H9 (cell line): Measurements from ENCODE around the gene TPP2. TPM values are rescaled to one million over a fixed set of nuclear protein-coding genes. Genes with fewer than 3 reads are reported as not detected.

ENCODE experiments used
- DNase-seq: peaks from one replicate; pipeline ENCODE4 v3.0.0-alpha.2; 2017
- H2AFZ ChIP-seq: one replicate; pipeline ENCODE4 v1.6.1; 2013; ENCODE audit warnings: mild to moderate bottlenecking, low read length, control low read depth, moderate library complexity
- H2AK5ac ChIP-seq: 2 replicates; pipeline ENCODE4 v1.6.1; 2013; ENCODE audit warnings: low read length, control low read depth, mixed read lengths; ENCODE audit not compliant: insufficient read length
- H2BK120ac ChIP-seq: one replicate; pipeline ENCODE4 v1.6.1; 2013; ENCODE audit warnings: low read depth, mild to moderate bottlenecking, low read length, control low read depth, inconsistent platforms; ENCODE audit not compliant: poor library complexity, severe bottlenecking
- H2BK12ac ChIP-seq: 2 replicates; pipeline ENCODE4 v1.6.1; 2013; ENCODE audit warnings: low read length, control low read depth, mixed read lengths, low read depth; ENCODE audit not compliant: insufficient read length
- H2BK15ac ChIP-seq: 2 replicates; pipeline ENCODE4 v1.6.1; 2013; ENCODE audit warnings: low read depth, low read length, control low read depth
- H2BK20ac ChIP-seq: one replicate; pipeline ENCODE4 v1.6.1; 2013; ENCODE audit warnings: low read depth, mild to moderate bottlenecking, low read length, control low read depth, inconsistent platforms; ENCODE audit not compliant: poor library complexity, severe bottlenecking
- H2BK5ac ChIP-seq: 2 replicates; pipeline ENCODE4 v1.6.1; 2013; ENCODE audit warnings: low read length, control low read depth, mixed read lengths; ENCODE audit not compliant: insufficient read length
- H3K14ac ChIP-seq: 2 replicates; pipeline ENCODE4 v1.6.1; 2013; ENCODE audit warnings: low read length, control low read depth; ENCODE audit not compliant: insufficient read depth
- H3K18ac ChIP-seq: 2 replicates; pipeline ENCODE4 v1.6.1; 2013; ENCODE audit warnings: low read depth, mild to moderate bottlenecking, mixed read lengths, low read length, control low read depth; ENCODE audit not compliant: insufficient read length
- H3K23ac ChIP-seq: 2 replicates; pipeline ENCODE4 v1.6.1; 2013; ENCODE audit warnings: low read length, control low read depth, mixed read lengths, low read depth; ENCODE audit not compliant: insufficient read length
- H3K23me2 ChIP-seq: 2 replicates; pipeline ENCODE4 v1.6.1; 2013; ENCODE audit warnings: low read depth, mild to moderate bottlenecking, mixed read lengths, low read length, control low read depth; ENCODE audit not compliant: insufficient read length, poor library complexity, severe bottlenecking
- H3K27ac ChIP-seq: 2 replicates; pipeline ENCODE4 v1.5.1; 2013; ENCODE audit warnings: low read length, control low read depth, mixed read lengths, low read depth; ENCODE audit not compliant: insufficient read length
- H3K27me3 ChIP-seq: 2 replicates; pipeline ENCODE4 v1.6.1; 2013; ENCODE audit warnings: low read length, control low read depth, inconsistent platforms; ENCODE audit not compliant: insufficient read depth
- H3K4ac ChIP-seq: 2 replicates; pipeline ENCODE4 v1.6.1; 2013; ENCODE audit warnings: low read depth, mild to moderate bottlenecking, control low read depth, inconsistent platforms, low read length, moderate library complexity
- H3K4me1 ChIP-seq: 2 replicates; pipeline ENCODE4 v1.6.1; 2013; ENCODE audit warnings: low read length, control low read depth, inconsistent platforms; ENCODE audit not compliant: insufficient read depth
- H3K4me2 ChIP-seq: 2 replicates; pipeline ENCODE4 v1.6.1; 2013; ENCODE audit warnings: low read length, control low read depth, mixed read lengths; ENCODE audit not compliant: insufficient read length, insufficient read depth
- H3K56ac ChIP-seq: 2 replicates; pipeline ENCODE4 v1.6.1; 2013; ENCODE audit warnings: low read depth, mild to moderate bottlenecking, mixed read lengths, low read length, control low read depth; ENCODE audit not compliant: insufficient read length
- H3K79me1 ChIP-seq: 2 replicates; pipeline ENCODE4 v1.6.1; 2013; ENCODE audit warnings: low read depth, mild to moderate bottlenecking, moderate library complexity, low read length, control low read depth, inconsistent platforms; ENCODE audit not compliant: insufficient read depth, poor library complexity, severe bottlenecking
- H3K79me2 ChIP-seq: 2 replicates; pipeline ENCODE4 v1.6.1; 2013; ENCODE audit warnings: low read length, control low read depth, inconsistent platforms; ENCODE audit not compliant: insufficient read depth
- H3K9ac ChIP-seq: 2 replicates; pipeline ENCODE4 v1.6.1; 2013; ENCODE audit warnings: low read length, control low read depth, mixed read lengths; ENCODE audit not compliant: insufficient read length; ENCODE audit errors: extremely low read depth
- H3K9me3 ChIP-seq: one replicate; pipeline ENCODE4 v1.6.1; 2013; ENCODE audit warnings: low read depth, low read length, inconsistent platforms; ENCODE audit not compliant: control insufficient read depth
- H3T11ph ChIP-seq: one replicate; pipeline ENCODE4 v1.6.1; 2013; ENCODE audit warnings: mild to moderate bottlenecking, low read length, control low read depth, inconsistent platforms
- H4K20me1 ChIP-seq: one replicate; pipeline ENCODE4 v1.6.1; 2013; ENCODE audit not compliant: control insufficient read depth, insufficient read length, insufficient read depth
- H4K5ac ChIP-seq: 2 replicates; pipeline ENCODE4 v1.6.1; 2013; ENCODE audit warnings: low read depth, mild to moderate bottlenecking, mixed read lengths, low read length, control low read depth; ENCODE audit not compliant: insufficient read length
- H4K8ac ChIP-seq: replicated peaks from 2 replicates; pipeline ENCODE4 v1.6.1; 2013; ENCODE audit warnings: low read length, control low read depth, mixed read lengths, low read depth; ENCODE audit not compliant: insufficient read length
- H4K91ac ChIP-seq: 2 replicates; pipeline ENCODE4 v1.6.1; 2013; ENCODE audit warnings: low read depth, mild to moderate bottlenecking, moderate library complexity, mixed read lengths, low read length, control low read depth; ENCODE audit not compliant: insufficient read length
- H3K27ac Mint-ChIP-seq, 3 experiments: 2 replicates in 2 of 3; 3 replicates in 1 of 3; pipeline ENCODE4 v1.8.0; 2020 to 2021; ENCODE audit warnings: mixed read lengths in 3 of 3, mild to moderate bottlenecking in 1 of 3, moderate library complexity in 1 of 3
- H3K27me3 Mint-ChIP-seq: 2 replicates; pipeline ENCODE4 v1.8.0; 2021; ENCODE audit warnings: low read depth, mild to moderate bottlenecking, moderate library complexity, mixed read lengths
- H3K36me3 Mint-ChIP-seq, 3 experiments: 2 replicates in 2 of 3; 3 replicates in 1 of 3; pipeline ENCODE4 v1.8.0; 2020 to 2021; ENCODE audit warnings: low read depth in 3 of 3, mixed read lengths in 3 of 3; ENCODE audit not compliant: insufficient read depth in 1 of 3
- H3K4me1 Mint-ChIP-seq, 2 experiments: 2 replicates each; pipeline ENCODE4 v1.8.0; 2020; ENCODE audit warnings: mixed read lengths in 2 of 2
- H3K4me3 Mint-ChIP-seq, 2 experiments: 2 replicates in 1 of 2; 3 replicates in 1 of 2; pipeline ENCODE4 v1.8.0; 2020 to 2021; ENCODE audit warnings: mild to moderate bottlenecking in 2 of 2, mixed read lengths in 2 of 2, moderate library complexity in 1 of 2
- H3K9me3 Mint-ChIP-seq, 2 experiments: 2 replicates in 1 of 2; 3 replicates in 1 of 2; pipeline ENCODE4 v1.8.0; 2020; ENCODE audit warnings: mild to moderate bottlenecking in 2 of 2, mixed read lengths in 2 of 2, moderate library complexity in 1 of 2
- CTCF ChIP-seq: fragments of 200-600 bp; sonication (generic); conservative IDR thresholded peaks from 3 replicates; pipeline ENCODE4 v1.8.0; 2021; ENCODE audit warnings: antibody characterized with exemption, mild to moderate bottlenecking
- WGBS: extraction: QIAGEN DNeasy Blood & Tissue Kit; methylation state at CpG from one replicate; pipeline ENCODE4 v1.1.7; 2013; ENCODE audit warnings: missing lambda C conversion rate, low lambda C conversion rate, mixed read lengths; ENCODE audit not compliant: insufficient read length; ENCODE audit errors: extremely low coverage; 5-methylcytosine and 5-hydroxymethylcytosine counted together
- total RNA-seq: library from RNA; stranded (reverse); gene quantifications from 2 replicates; pipeline ENCODE4 v1.2.1, GENCODE V29; 2021

The TPP2 gene
- total RNA-seq, 1 experiment from 2014 or later, result 63.5 TPM

GRCh38 chr13:102682211-102682610, 85.4 kb downstream of the TPP2 start:
- H3K18ac ChIP-seq, result no peak overlapping the region
- no peak overlapping the region for H4K91ac ChIP-seq
- no peaks in the 10 kb centered on the region for H3K79me2 ChIP-seq
- H3K4me1 ChIP-seq, result no peaks in the 10 kb centered on the region
- no peak overlapping the region for H3K56ac ChIP-seq
- no peaks in the 10 kb centered on the region for H3K9me3 ChIP-seq
- H4K8ac ChIP-seq, result no peak overlapping the region
- TF ChIP-seq CTCF, result no peak
- no peak overlapping the region for H2BK15ac ChIP-seq
- peaks cover 11 to 22% (median 21%) of the 10 kb centered on the region in 3 experiments; a peak in 6 of 7 replicates for H3K36me3 Mint-ChIP-seq
- no peak overlapping the region for H3K27ac Mint-ChIP-seq
- H2BK20ac ChIP-seq, result no peak overlapping the region
- no peak overlapping the region for H3K14ac ChIP-seq
- no peaks in the 10 kb centered on the region for H3K9me3 Mint-ChIP-seq
- H3K27me3 Mint-ChIP-seq, result no peaks in the 10 kb centered on the region
- H2AK5ac ChIP-seq, result no peak overlapping the region
- H4K5ac ChIP-seq, result no peak overlapping the region
- no peaks in the 10 kb centered on the region for H4K20me1 ChIP-seq
- no peak overlapping the region for H3T11ph ChIP-seq
- H2AFZ ChIP-seq, result no peak overlapping the region
- no peaks in the 10 kb centered on the region for H3K79me1 ChIP-seq
- no peaks in the 10 kb centered on the region for H3K23me2 ChIP-seq
- H3K27me3 ChIP-seq, result no peaks in the 10 kb centered on the region
- no peak overlapping the region for H3K23ac ChIP-seq
- WGBS, result no CpG with 5 or more reads among the region's 4 CpGs
- no peak overlapping the region for H2BK120ac ChIP-seq
- no peak overlapping the region for H3K9ac ChIP-seq
- H3K27ac ChIP-seq, result no peak overlapping the region
- H3K4me1 Mint-ChIP-seq, result peaks cover 2% of the 10 kb centered on the region in 2 experiments; a peak in 1 of 4 replicates
- DNase-seq, result no peak
- H2BK5ac ChIP-seq, result no peak overlapping the region
- no peak overlapping the region for H3K4me2 ChIP-seq
- H3K4me3 Mint-ChIP-seq, result no peak overlapping the region
- H2BK12ac ChIP-seq, result no peak overlapping the region
- no peak overlapping the region for H3K4ac ChIP-seq
